ENCODE measurements around the gene KRT23.

- TF ChIP-seq POLR2A (IDR thresholded peaks at IDR 0.05), result no peak
- TF ChIP-seq CTCF (IDR thresholded peaks at IDR 0.05), result no peak
- no peak for TF ChIP-seq EP300 (IDR thresholded peaks at IDR 0.05)
These were observed 53.7 kb downstream of the KRT23 start for GRCh38 chr17:40883626-40884334.
